DMS53 treated with DMSO at 0.1 percent for 48 hours (cell line): ENCODE measurements around the gene IQGAP1.

Experiments
- DNase-seq: peaks from one replicate; lab custom pipeline; 2025; ENCODE audit not compliant: unreplicated experiment; lab: John Stamatoyannopoulos, UW

Gene IQGAP1

GRCh38 chr15:90437516-90437915, 49.5 kb downstream of the IQGAP1 start:
- DNase-seq: no peak

- DNase-seq: no peak
Measured at GRCh38 chr15:90439946-90440345, 51.9 kb downstream of the IQGAP1 start.

- no peak for DNase-seq
Measured at GRCh38 chr15:90441027-90441426, 53.0 kb downstream of the IQGAP1 start.

- DNase-seq: no peak
Measured at GRCh38 chr15:90442423-90442822, 54.4 kb downstream of the IQGAP1 start.

- no peak for DNase-seq
Measured at GRCh38 chr15:90449206-90449735, 61.2 kb downstream of the IQGAP1 start.

- no peak for DNase-seq
Measured at GRCh38 chr15:90451053-90451850, 63.2 kb downstream of the IQGAP1 start.

- DNase-seq: no peak
Measured at GRCh38 chr15:90456236-90456635, 68.2 kb downstream of the IQGAP1 start.

- no peak for DNase-seq
Measured at GRCh38 chr15:90458061-90458460, 70.0 kb downstream of the IQGAP1 start.

- DNase-seq: no peak
Measured at GRCh38 chr15:90459368-90459767, 71.3 kb downstream of the IQGAP1 start.

- DNase-seq: no peak
Measured at GRCh38 chr15:90460142-90460824, 72.2 kb downstream of the IQGAP1 start.

- DNase-seq: no peak
Measured at GRCh38 chr15:90463381-90463780, 75.3 kb downstream of the IQGAP1 start.

GRCh38 chr15:90465140-90465929, 77.3 kb downstream of the IQGAP1 start:
- no peak for DNase-seq

GRCh38 chr15:90465930-90466567, 78.0 kb downstream of the IQGAP1 start:
- no peak for DNase-seq

- no peak for DNase-seq
Measured at GRCh38 chr15:90469723-90470122, 81.7 kb downstream of the IQGAP1 start.

- DNase-seq: no peak
Measured at GRCh38 chr15:90470453-90470852, 82.4 kb downstream of the IQGAP1 start.

GRCh38 chr15:90471126-90471525, 83.1 kb downstream of the IQGAP1 start:
- DNase-seq: no peak

- no peak for DNase-seq
Measured at GRCh38 chr15:90471769-90472168, 83.7 kb downstream of the IQGAP1 start.

GRCh38 chr15:90478846-90479481, 90.9 kb downstream of the IQGAP1 start:
- DNase-seq: no peak

- DNase-seq: no peak
Measured at GRCh38 chr15:90479656-90480055, 91.6 kb downstream of the IQGAP1 start.

- DNase-seq: no peak
Measured at GRCh38 chr15:90481023-90481422, 93.0 kb downstream of the IQGAP1 start.
